ENCODE data around the gene ZNF235.
"Not testable (repeated sequence)": the region's sequence is repeated elsewhere in the genome, so short reads cannot be mapped to it uniquely, and the experiment has no call there.

Gene ZNF235

DNA sequence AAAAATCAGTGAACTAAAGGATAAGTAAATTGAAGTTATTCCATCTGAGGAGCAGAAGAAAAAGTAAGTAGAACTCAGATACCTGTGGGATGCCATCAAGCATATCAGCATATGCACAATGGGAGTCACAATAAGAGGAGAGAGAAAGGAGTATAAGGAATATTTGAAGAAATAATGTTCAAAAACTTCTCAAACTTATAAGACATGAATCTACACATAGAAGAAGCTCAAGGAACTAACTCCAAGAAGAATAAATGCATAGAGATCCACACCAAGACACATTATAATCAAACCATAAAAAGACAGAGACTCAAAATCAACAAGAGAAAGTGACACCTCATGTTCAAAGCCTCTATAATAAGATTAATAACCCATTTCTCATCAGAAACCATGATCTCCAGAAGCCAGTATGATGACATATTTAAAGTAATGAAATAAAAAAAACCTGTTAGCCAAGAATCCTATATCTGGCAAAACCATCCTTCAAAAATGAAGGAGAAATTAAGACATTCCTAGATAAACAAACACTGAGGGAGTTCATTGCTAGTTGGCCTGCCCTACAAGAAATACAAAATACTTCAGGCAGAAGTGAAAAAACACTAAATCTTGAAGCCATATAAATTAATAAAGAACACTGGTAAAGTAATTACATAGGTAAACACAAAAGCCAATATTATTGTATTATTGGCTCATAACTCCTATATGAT, 49.0 kb downstream of the ZNF235 start:
- no peak for DNase-seq

DNA sequence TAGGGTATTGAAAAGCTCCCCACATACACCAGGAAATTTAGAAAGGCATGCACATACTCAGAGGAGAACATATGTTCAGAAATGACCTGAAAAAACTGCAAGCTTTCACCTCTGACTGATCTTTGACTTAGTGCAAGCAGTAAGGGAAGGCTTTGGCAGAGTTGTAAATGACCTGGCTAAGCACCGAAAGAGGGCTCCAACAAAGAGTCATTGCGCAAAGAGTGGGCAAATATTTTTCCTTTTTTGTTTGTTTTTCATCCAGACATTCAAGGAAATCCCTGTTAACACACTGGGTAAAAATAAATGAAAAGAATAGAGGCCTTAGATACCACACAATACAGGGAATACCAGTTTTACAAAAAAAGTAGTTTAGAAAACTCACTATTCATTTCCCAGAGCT, 50.3 kb downstream of the ZNF235 start:
- DNase-seq, result no peak

DNA sequence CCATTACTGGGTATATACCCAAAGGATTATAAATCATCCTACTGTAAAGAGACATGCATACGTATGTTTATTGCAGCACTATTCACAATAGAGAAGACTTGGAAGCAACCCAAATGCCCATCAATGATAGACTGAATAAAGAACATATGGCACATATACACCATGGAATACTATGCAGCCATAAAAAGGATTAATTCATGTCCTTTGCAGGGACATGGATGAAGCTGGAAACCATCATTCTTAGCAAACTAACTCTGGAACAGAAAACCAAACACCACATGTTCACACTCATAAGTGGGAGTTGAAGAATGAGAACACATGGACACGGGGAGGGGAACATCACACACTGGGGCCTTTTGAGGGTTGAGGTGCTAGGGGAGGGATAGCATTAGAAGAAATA, 51.4 kb downstream of the ZNF235 start:
- DNase-seq, result not testable (repeated sequence)

DNA sequence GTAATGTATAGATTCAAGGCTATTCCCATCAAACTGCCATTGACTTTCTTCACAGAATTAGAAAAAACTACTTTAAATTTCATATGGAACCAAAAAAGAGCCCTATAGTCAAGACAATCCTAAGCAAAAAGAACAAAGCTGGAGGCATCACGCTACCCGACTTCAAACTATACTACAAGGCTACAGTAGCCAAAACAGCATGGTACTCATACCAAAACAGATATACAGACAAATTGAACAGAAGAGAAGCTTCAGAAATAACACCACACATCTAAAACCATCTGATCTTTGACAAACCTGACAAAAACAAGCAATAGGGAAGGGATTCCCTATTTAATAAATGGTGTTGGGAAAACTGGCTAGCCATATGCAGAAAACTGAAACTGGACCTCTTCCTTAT, 52.5 kb downstream of the ZNF235 start:
- not testable (repeated sequence) for DNase-seq

DNA sequence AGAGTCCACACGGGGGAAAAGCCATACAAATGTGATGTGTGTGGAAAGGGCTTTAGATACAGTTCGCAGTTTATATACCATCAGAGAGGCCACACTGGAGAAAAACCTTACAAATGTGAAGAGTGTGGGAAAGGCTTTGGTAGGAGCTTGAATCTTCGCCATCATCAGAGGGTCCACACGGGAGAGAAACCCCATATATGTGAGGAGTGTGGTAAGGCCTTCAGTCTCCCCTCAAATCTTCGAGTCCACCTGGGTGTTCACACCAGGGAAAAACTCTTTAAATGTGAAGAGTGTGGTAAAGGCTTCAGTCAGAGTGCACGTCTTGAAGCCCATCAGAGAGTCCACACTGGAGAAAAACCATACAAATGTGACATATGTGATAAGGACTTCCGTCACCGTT, 68.4 kb downstream of the ZNF235 start:
- no peak for DNase-seq

Measured in activated CD4-positive, CD25-positive, alpha-beta regulatory T cell (primary cell).